ENCODE data around the gene FRY.

- TF ChIP-seq POLR2A (IDR thresholded peaks at IDR 0.05) (no peak), CTCF (IDR thresholded peaks at IDR 0.05) (no peak)
Observed at GRCh38 chr13:32257649-32258048, 226.1 kb downstream of the FRY start.
